Loucy (cell line): Measurements from ENCODE around the gene FXR2.

Experiments
- H2AFZ ChIP-seq: fragments of 200-600 bp; sonication (generic); 2 replicates; pipeline ENCODE4 v1.6.0; 2016; ENCODE audit warnings: antibody characterized with exemption, mild to moderate bottlenecking, low read length, moderate library complexity
- H3F3A ChIP-seq: fragments of 200-600 bp; 2 replicates; pipeline ENCODE4 v1.6.0; 2016; ENCODE audit warnings: antibody characterized with exemption, low read depth, mild to moderate bottlenecking
- H3K27me3 ChIP-seq: fragments of 200-600 bp; sonication (generic); 2 replicates; pipeline ENCODE4 v1.6.1; 2014; ENCODE audit warnings: low read length, mild to moderate bottlenecking; ENCODE audit not compliant: insufficient read depth, poor library complexity, severe bottlenecking
- H3K36me3 ChIP-seq: fragments of 200-600 bp; sonication (generic); 2 replicates; pipeline ENCODE4 v1.6.1; 2016; ENCODE audit warnings: low read length; ENCODE audit not compliant: insufficient read depth
- H3K4me1 ChIP-seq: fragments of 200-600 bp; sonication (generic); 2 replicates; pipeline ENCODE4 v1.5.1; 2014; ENCODE audit warnings: low read length, mild to moderate bottlenecking; ENCODE audit not compliant: insufficient read depth, poor library complexity, severe bottlenecking
- H3K4me2 ChIP-seq: fragments of 200-600 bp; sonication (generic); 2 replicates; pipeline ENCODE4 v1.6.0; 2014; ENCODE audit warnings: antibody characterized with exemption, low read length, low read depth, mild to moderate bottlenecking; ENCODE audit not compliant: poor library complexity, severe bottlenecking
- H3K4me3 ChIP-seq: fragments of 200-600 bp; sonication (generic); 2 replicates; pipeline ENCODE4 v1.5.1; 2014; ENCODE audit warnings: low read length, mild to moderate bottlenecking, mixed read lengths; ENCODE audit not compliant: poor library complexity, severe bottlenecking
- H3K79me2 ChIP-seq: fragments of 200-600 bp; sonication (generic); 2 replicates; pipeline ENCODE4 v1.6.1; 2014; ENCODE audit warnings: low read length; ENCODE audit not compliant: insufficient read depth
- H3K9ac ChIP-seq: fragments of 200-600 bp; sonication (generic); 2 replicates; pipeline ENCODE4 v1.6.0; 2014; ENCODE audit warnings: mild to moderate bottlenecking, low read depth, low read length, moderate library complexity; ENCODE audit not compliant: poor library complexity, severe bottlenecking
- H3K9me2 ChIP-seq: fragments of 200-600 bp; sonication (generic); replicated peaks from 2 replicates; pipeline ENCODE4 v1.6.1; 2016; ENCODE audit warnings: low read depth, low read length, mixed read lengths
- H3K9me3 ChIP-seq: fragments of 200-600 bp; sonication (generic); 2 replicates; pipeline ENCODE4 v1.6.1; 2014; ENCODE audit warnings: mild to moderate bottlenecking, antibody characterized with exemption, low read length, low read depth; ENCODE audit not compliant: insufficient read depth
- H4K20me1 ChIP-seq: fragments of 200-600 bp; sonication (generic); 2 replicates; pipeline ENCODE4 v1.6.0; 2014; ENCODE audit warnings: antibody characterized with exemption, low read length, mild to moderate bottlenecking; ENCODE audit not compliant: insufficient read depth, poor library complexity, severe bottlenecking
- EZH2phosphoT487 ChIP-seq: fragments of 200-600 bp; IDR thresholded peaks from 2 replicates; pipeline ENCODE4 v1.6.1; 2018; ENCODE audit warnings: antibody characterized with exemption, mild to moderate bottlenecking, moderate library complexity, borderline replicate concordance
- TF ChIP-seq, protein P1 (sequence below): fragments of 200-600 bp; sonication (generic); conservative IDR thresholded peaks from 2 replicates; pipeline ENCODE4 v1.5.1; 2014; ENCODE audit warnings: mild to moderate bottlenecking, antibody characterized with exemption, low read length

Gene FXR2

DNA sequence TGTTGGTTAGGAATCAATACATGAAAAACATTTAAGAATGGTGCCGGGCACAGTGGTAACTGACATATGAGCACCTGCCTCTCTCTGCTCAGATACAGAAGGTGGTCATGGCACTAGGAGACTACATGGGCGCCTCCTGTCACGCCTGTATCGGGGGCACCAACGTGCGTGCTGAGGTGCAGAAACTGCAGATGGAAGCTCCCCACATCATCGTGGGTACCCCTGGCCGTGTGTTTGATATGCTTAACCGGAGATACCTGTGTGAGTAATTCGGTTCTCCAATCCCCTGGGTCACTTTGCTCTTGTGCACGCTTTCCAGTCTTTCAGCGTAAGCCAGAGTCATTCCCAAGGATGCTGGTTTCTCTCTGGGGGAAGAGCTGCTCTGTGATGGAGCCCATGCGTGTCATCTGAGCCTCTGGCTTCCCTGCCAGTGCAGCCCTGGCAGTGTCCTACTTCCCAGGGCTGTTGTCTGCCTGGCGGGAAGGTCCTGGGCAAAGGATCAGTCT lies 38.2 kb downstream of the FXR2 start:
- peaks cover 67% of the 10 kb centered on the region for H4K20me1 ChIP-seq

DNA sequence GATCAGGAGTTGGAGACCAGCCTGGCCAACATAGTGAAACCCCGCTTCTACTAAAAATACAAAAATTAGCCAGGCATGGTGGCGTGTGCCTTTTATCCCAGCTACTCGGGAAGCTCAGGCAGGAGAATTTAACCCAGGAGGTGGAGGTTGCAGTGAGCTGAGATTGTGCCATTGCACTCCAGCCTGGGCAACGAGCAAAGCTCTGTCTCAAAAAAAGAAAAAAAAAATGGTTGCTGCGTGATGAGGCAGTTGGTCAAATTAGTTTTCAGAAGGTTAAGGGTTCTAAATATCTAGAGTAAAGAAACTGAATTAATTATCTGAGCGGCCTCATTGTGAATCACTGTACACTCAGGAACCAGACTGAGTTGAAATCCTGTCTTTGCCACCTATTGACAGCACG lies 38.7 kb downstream of the FXR2 start:
- Histone ChIP-seq H3K9me3 (no peaks in the 10 kb centered on the region), H3K36me3 (peaks cover 76% of the 10 kb centered on the region), H3K9ac (no peak overlapping the region), H3F3A (peaks cover 27% of the 10 kb centered on the region), H3K27me3 (peaks cover 7% of the 10 kb centered on the region), H3K4me2 (peak overlapping the region; percentile 75), H3K4me1 (peaks cover 40% of the 10 kb centered on the region), H3K4me3 (peak overlapping the region; percentile 98), H3K79me2 (peaks cover 75% of the 10 kb centered on the region), H2AFZ (no peak overlapping the region), H4K20me1 (peaks cover 67% of the 10 kb centered on the region), H3K9me2 (no peaks in the 10 kb centered on the region)
- TF ChIP-seq, protein P1, sequence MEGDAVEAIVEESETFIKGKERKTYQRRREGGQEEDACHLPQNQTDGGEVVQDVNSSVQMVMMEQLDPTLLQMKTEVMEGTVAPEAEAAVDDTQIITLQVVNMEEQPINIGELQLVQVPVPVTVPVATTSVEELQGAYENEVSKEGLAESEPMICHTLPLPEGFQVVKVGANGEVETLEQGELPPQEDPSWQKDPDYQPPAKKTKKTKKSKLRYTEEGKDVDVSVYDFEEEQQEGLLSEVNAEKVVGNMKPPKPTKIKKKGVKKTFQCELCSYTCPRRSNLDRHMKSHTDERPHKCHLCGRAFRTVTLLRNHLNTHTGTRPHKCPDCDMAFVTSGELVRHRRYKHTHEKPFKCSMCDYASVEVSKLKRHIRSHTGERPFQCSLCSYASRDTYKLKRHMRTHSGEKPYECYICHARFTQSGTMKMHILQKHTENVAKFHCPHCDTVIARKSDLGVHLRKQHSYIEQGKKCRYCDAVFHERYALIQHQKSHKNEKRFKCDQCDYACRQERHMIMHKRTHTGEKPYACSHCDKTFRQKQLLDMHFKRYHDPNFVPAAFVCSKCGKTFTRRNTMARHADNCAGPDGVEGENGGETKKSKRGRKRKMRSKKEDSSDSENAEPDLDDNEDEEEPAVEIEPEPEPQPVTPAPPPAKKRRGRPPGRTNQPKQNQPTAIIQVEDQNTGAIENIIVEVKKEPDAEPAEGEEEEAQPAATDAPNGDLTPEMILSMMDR, result no peak
- no peak for TF ChIP-seq EZH2phosphoT487

More for the DNA sequence above, 38.2 kb downstream of the FXR2 start:
- Histone ChIP-seq H3K27me3 (peaks cover 7% of the 10 kb centered on the region), H3F3A (peaks cover 27% of the 10 kb centered on the region), H3K4me2 (peak overlapping the region; percentile 75), H3K9me2 (no peaks in the 10 kb centered on the region), H3K9me3 (no peaks in the 10 kb centered on the region), H3K36me3 (peaks cover 73% of the 10 kb centered on the region), H3K4me1 (peaks cover 36% of the 10 kb centered on the region), H3K79me2 (peaks cover 75% of the 10 kb centered on the region), H2AFZ (no peak overlapping the region), H3K9ac (no peak overlapping the region), H3K4me3 (peak overlapping the region; percentile 98)
- no peak for TF ChIP-seq EZH2phosphoT487
- TF ChIP-seq, protein P1, result no peak

DNA sequence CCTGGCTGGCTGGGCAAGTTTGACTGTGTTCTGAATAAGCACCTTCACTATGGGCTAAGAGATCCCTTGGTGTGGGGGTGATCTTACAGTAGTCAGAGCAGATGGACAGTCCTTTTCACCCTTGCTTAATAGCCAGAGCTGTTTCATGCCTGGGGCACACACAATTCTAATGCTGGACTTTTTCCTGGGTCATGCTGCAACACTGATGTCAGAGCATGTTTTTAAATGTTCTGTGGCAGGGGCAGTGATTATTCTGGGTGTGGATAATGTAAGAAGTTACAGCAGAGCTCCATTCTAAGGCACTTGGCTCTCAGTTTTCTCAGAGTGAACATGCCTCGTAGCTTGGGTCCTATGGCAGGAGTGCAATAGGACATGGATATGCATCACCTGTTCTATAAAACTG lies 39.2 kb downstream of the FXR2 start:
- Histone ChIP-seq H3K27me3 (peaks cover 7% of the 10 kb centered on the region), H3K9me3 (no peaks in the 10 kb centered on the region), H4K20me1 (peaks cover 67% of the 10 kb centered on the region), H3K9me2 (no peaks in the 10 kb centered on the region), H3K36me3 (peaks cover 76% of the 10 kb centered on the region), H3K79me2 (peaks cover 70% of the 10 kb centered on the region), H3K4me1 (peaks cover 40% of the 10 kb centered on the region), H3K4me2 (peak overlapping the region; percentile 75), H3K9ac (peak overlapping the region; percentile 100), H3K4me3 (peak overlapping the region; percentile 98), H2AFZ (no peak overlapping the region), H3F3A (peaks cover 27% of the 10 kb centered on the region)
- no peak for TF ChIP-seq EZH2phosphoT487
